Liver (tissue), 9 donors: ENCODE measurements around the gene ADAMTS6. TPM values are rescaled to one million over a fixed set of nuclear protein-coding genes. Genes with fewer than 3 reads are reported as not detected.

Source experiments
- DNase-seq: peaks from one replicate; pipeline ENCODE4 v3.0.0-alpha.2; 2017; ENCODE audit warnings: low spot score
- H3K27ac ChIP-seq, 2 donors: one replicate each; pipeline ENCODE4 v1.7.0; 2013; ENCODE audit warnings: inconsistent platforms in 2 of 2, low read length in 2 of 2, control low read depth in 1 of 2, low read depth in 1 of 2, mild to moderate bottlenecking in 1 of 2
- H3K27me3 ChIP-seq, 4 donors: one replicate each; pipeline versions ENCODE4 v1.6.1 to v1.7.0; 2013; ENCODE audit warnings: low read length in 3 of 4, inconsistent platforms in 1 of 4, mild to moderate bottlenecking in 1 of 4, moderate library complexity in 1 of 4; ENCODE audit not compliant: control insufficient read depth in 4 of 4, insufficient read depth in 4 of 4
- H3K36me3 ChIP-seq, 4 donors: one replicate each; pipeline versions ENCODE4 v1.6.1 to v1.7.0; 2013; ENCODE audit warnings: low read length in 3 of 4, mild to moderate bottlenecking in 3 of 4, low read depth in 1 of 4, moderate library complexity in 1 of 4; ENCODE audit not compliant: control insufficient read depth in 4 of 4, insufficient read depth in 3 of 4
- H3K4me1 ChIP-seq, 4 donors: one replicate each; pipeline versions ENCODE4 v1.6.1 to v1.7.0; 2013; ENCODE audit warnings: low read length in 3 of 4, mild to moderate bottlenecking in 3 of 4, moderate library complexity in 1 of 4; ENCODE audit not compliant: control insufficient read depth in 4 of 4, insufficient read depth in 4 of 4
- H3K4me3 ChIP-seq, 3 donors: one replicate each; pipeline versions ENCODE4 v1.6.1 to v1.7.0; 2013; ENCODE audit warnings: low read length in 3 of 3, control low read depth in 1 of 3, low read depth in 1 of 3, mild to moderate bottlenecking in 1 of 3
- H3K9ac ChIP-seq, 2 donors: one replicate each; pipeline ENCODE4 v1.7.0; 2013; ENCODE audit warnings: low read length in 2 of 2, mild to moderate bottlenecking in 2 of 2, moderate library complexity in 2 of 2, control low read depth in 1 of 2, low read depth in 1 of 2
- H3K9me3 ChIP-seq, 4 donors: one replicate each; pipeline versions ENCODE4 v1.6.1 to v1.7.0; 2013; ENCODE audit warnings: low read length in 3 of 4; ENCODE audit not compliant: control insufficient read depth in 4 of 4
- ATF3 ChIP-seq: IDR thresholded peaks from 2 replicates; pipeline ENCODE4 v1.6.1; 2016; ENCODE audit warnings: antibody characterized with exemption
- CTCF ChIP-seq: fragments of 150-350 bp; IDR thresholded peaks from 2 replicates; pipeline ENCODE4 v1.5.1; 2017; ENCODE audit warnings: improper control_type of control experiment, low read depth, low read length; ENCODE audit not compliant: missing input control
- EGR1 ChIP-seq, 2 donors: IDR thresholded peaks; 2 replicates each; pipeline ENCODE4 v1.6.1; 2016 to 2018; ENCODE audit warnings: antibody characterized with exemption in 2 of 2, low read depth in 2 of 2
- FOXA1 ChIP-seq: IDR thresholded peaks from 2 replicates; pipeline ENCODE4 v1.6.1; 2016; ENCODE audit warnings: antibody characterized with exemption
- FOXA2 ChIP-seq: IDR thresholded peaks from 2 replicates; pipeline ENCODE4 v1.6.1; 2016; ENCODE audit warnings: antibody characterized with exemption
- GABPA ChIP-seq, 2 donors: IDR thresholded peaks in 1 of 2; conservative IDR thresholded peaks in 1 of 2; 2 replicates each; pipeline ENCODE4 v1.6.1; 2016; ENCODE audit warnings: antibody characterized with exemption in 2 of 2, mild to moderate bottlenecking in 1 of 2, moderate library complexity in 1 of 2
- HNF4A ChIP-seq, 2 donors: conservative IDR thresholded peaks; 2 replicates each; pipeline ENCODE4 v1.6.1; 2016; ENCODE audit warnings: antibody characterized with exemption in 2 of 2, mild to moderate bottlenecking in 2 of 2
- HNF4G ChIP-seq: IDR thresholded peaks from 2 replicates; pipeline ENCODE4 v1.6.1; 2016; ENCODE audit warnings: antibody characterized with exemption
- JUND ChIP-seq, 2 donors: IDR thresholded peaks; 2 replicates each; pipeline ENCODE4 v1.6.1; 2016; ENCODE audit warnings: antibody characterized with exemption in 2 of 2
- NR2F2 ChIP-seq: IDR thresholded peaks from 2 replicates; pipeline ENCODE4 v1.6.1; 2016; ENCODE audit warnings: antibody characterized with exemption
- RAD21 ChIP-seq, 2 donors: IDR thresholded peaks; 2 replicates each; pipeline ENCODE4 v1.6.1; 2016; ENCODE audit warnings: antibody characterized with exemption in 2 of 2, mild to moderate bottlenecking in 2 of 2
- REST ChIP-seq: IDR thresholded peaks from 2 replicates; pipeline ENCODE4 v1.6.1; 2016; ENCODE audit warnings: antibody characterized with exemption, mild to moderate bottlenecking
- RXRA ChIP-seq, 2 donors: IDR thresholded peaks; 2 replicates each; pipeline ENCODE4 v1.6.1; 2017 to 2018; ENCODE audit warnings: antibody characterized with exemption in 2 of 2, mild to moderate bottlenecking in 1 of 2
- TAF1 ChIP-seq: conservative IDR thresholded peaks from 2 replicates; pipeline ENCODE4 v1.6.1; 2016; ENCODE audit warnings: antibody characterized with exemption, mild to moderate bottlenecking
- WGBS: extraction: QIAGEN DNeasy Blood & Tissue Kit; methylation state at CpG from one replicate; pipeline ENCODE4 v1.1.7; 2013; 5-methylcytosine and 5-hydroxymethylcytosine counted together
- polyA plus RNA-seq, 2 donors: library from polyadenylated mRNA; stranded (reverse) in 1 of 2; unstranded in 1 of 2; fragments of 200-250 nt in 1 of 2; fragments of >200 nt in 1 of 2; fragmentation: Nextera tagmentation in 1 of 2; extraction: Ambion mirVana in 1 of 2; gene quantifications; one replicate each; pipeline versions ENCODE4 v1.2.1 to v1.2.3, GENCODE V29; 2013 to 2015
- total RNA-seq, 2 donors: library from RNA; depleted of rRNA; stranded (reverse); fragments of >200 nt; gene quantifications; one replicate each; pipeline ENCODE4 v1.2.3, GENCODE V29; 2014
- TF ChIP-seq, protein P1 (sequence below): IDR thresholded peaks from 2 replicates; pipeline ENCODE4 v1.6.1; 2016; ENCODE audit warnings: antibody characterized with exemption
- donor health status: healthy.
- donor health status: healthy.
- donor health status: healthy.
- donor health status: healthy.
- donor health status: healthy.

Gene ADAMTS6
- total and polyA plus RNA-seq, 4 donors = 0.06 to 2.0 (median 0.59) TPM

GRCh38 chr5:65111961-65112658 lies 369.6 kb downstream of the ADAMTS6 start (continued):
- peak; percentile 30 for TF ChIP-seq REST
- no peak for TF ChIP-seq GABPA (IDR thresholded peaks at IDR 0.05 in 1 of 2, conservative IDR thresholded peaks at IDR 0.05 in 1 of 2)

- no peaks in the 10 kb centered on the region for H3K27me3 ChIP-seq
- no peak overlapping the region for H3K4me3 ChIP-seq
- peaks cover 0 to 2% (median 0%) of the 10 kb centered on the region in 4 donors for H3K4me1 ChIP-seq
- no peak overlapping the region for H3K9ac ChIP-seq
- no peak for TF ChIP-seq FOXA1
- TF ChIP-seq ATF3 = no peak
- no peak for TF ChIP-seq HNF4A (conservative IDR thresholded peaks at IDR 0.05)
- no peak for TF ChIP-seq NR2F2
- no peak for TF ChIP-seq EGR1 (IDR thresholded peaks at IDR 0.05; ENCODE audit: low read depth in 2 of 2)
- H3K36me3 ChIP-seq = no peaks in the 10 kb centered on the region
- 60% methylated on average over 3 of the region's 3 CpGs for WGBS
- no peak for DNase-seq
- no peaks in the 10 kb centered on the region for H3K9me3 ChIP-seq
- H3K27ac ChIP-seq = no peak overlapping the region
These were observed 372.7 kb downstream of the ADAMTS6 start for GRCh38 chr5:65108786-65109743.

- no peaks in the 10 kb centered on the region for H3K27me3 ChIP-seq
- TF ChIP-seq NR2F2 (no peak), FOXA1 (no peak), FOXA2 (no peak), CTCF (no peak), REST (no peak), ATF3 (no peak), HNF4A (conservative IDR thresholded peaks at IDR 0.05) (no peak), RAD21 (IDR thresholded peaks at IDR 0.05) (no peak), JUND (IDR thresholded peaks at IDR 0.05) (no peak), HNF4G (no peak), RXRA (IDR thresholded peaks at IDR 0.05) (no peak), GABPA (IDR thresholded peaks at IDR 0.05 in 1 of 2, conservative IDR thresholded peaks at IDR 0.05 in 1 of 2) (no peak), TAF1 (no peak), EGR1 (IDR thresholded peaks at IDR 0.05; ENCODE audit: low read depth in 2 of 2) (no peak)
- TF ChIP-seq, protein P1, sequence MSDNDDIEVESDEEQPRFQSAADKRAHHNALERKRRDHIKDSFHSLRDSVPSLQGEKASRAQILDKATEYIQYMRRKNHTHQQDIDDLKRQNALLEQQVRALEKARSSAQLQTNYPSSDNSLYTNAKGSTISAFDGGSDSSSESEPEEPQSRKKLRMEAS = no peak
- H3K4me3 ChIP-seq = no peak overlapping the region
- H3K9ac ChIP-seq = no peak overlapping the region
- DNase-seq = no peak
- H3K36me3 ChIP-seq = no peaks in the 10 kb centered on the region
- H3K9me3 ChIP-seq = no peaks in the 10 kb centered on the region
- 94% methylated on average over 4 of the region's 4 CpGs for WGBS
- H3K4me1 ChIP-seq = peaks cover 0 to 8% (median 1%) of the 10 kb centered on the region in 4 donors
- H3K27ac ChIP-seq = no peak overlapping the region
These were observed 376.4 kb downstream of the ADAMTS6 start for GRCh38 chr5:65105301-65105700.
